HG03442 (cell line): ENCODE measurements around the gene PPP2R3B.
"Not testable (repeated sequence)": the region's sequence is repeated elsewhere in the genome, so short reads cannot be mapped to it uniquely, and the experiment has no call there.

ENCODE experiments used
- ATAC-seq: cut with Tn5 transposase; IDR thresholded peaks from one replicate; pipeline ENCODE4 v1.9.1; 2021; ENCODE audit warnings: mild to moderate bottlenecking, moderate library complexity; ENCODE audit not compliant: unreplicated experiment

The PPP2R3B gene

GRCh38 chrX:410296-410695 is 23.6 kb upstream of the PPP2R3B start:
- no peak for ATAC-seq

GRCh38 chrX:405149-405548 is 18.4 kb upstream of the PPP2R3B start:
- no peak for ATAC-seq

GRCh38 chrX:404656-405055 is 17.9 kb upstream of the PPP2R3B start:
- no peak for ATAC-seq

- ATAC-seq: no peak
These were observed 16.1 kb upstream of the PPP2R3B start for GRCh38 chrX:402857-403256.

GRCh38 chrX:400258-400657 is 13.6 kb upstream of the PPP2R3B start:
- no peak for ATAC-seq

GRCh38 chrX:397575-397974 is 10.9 kb upstream of the PPP2R3B start:
- no peak for ATAC-seq

GRCh38 chrX:394830-395229 is 8.1 kb upstream of the PPP2R3B start:
- ATAC-seq: no peak

GRCh38 chrX:392575-392846 is 5.8 kb upstream of the PPP2R3B start:
- ATAC-seq: no peak

- ATAC-seq: no peak
These were observed 5.2 kb upstream of the PPP2R3B start for GRCh38 chrX:391717-392574.

GRCh38 chrX:390459-390858 is 3.8 kb upstream of the PPP2R3B start:
- ATAC-seq: no peak

GRCh38 chrX:389021-389441 is 2.3 kb upstream of the PPP2R3B start:
- ATAC-seq: no peak

GRCh38 chrX:387729-388128 is 1.0 kb upstream of the PPP2R3B start:
- no peak for ATAC-seq

GRCh38 chrX:386239-386767 is 404 bp downstream of the PPP2R3B start:
- peak; percentile 26 for ATAC-seq

GRCh38 chrX:385736-386135 is 971 bp downstream of the PPP2R3B start:
- not testable (repeated sequence) for ATAC-seq

GRCh38 chrX:384861-385260 is 1.8 kb downstream of the PPP2R3B start:
- no peak for ATAC-seq

- ATAC-seq: no peak
These were observed 8.3 kb downstream of the PPP2R3B start for GRCh38 chrX:378443-378842.

- ATAC-seq: not testable (repeated sequence)
These were observed 10.5 kb downstream of the PPP2R3B start for GRCh38 chrX:376206-376605.

GRCh38 chrX:375181-376036 is 11.3 kb downstream of the PPP2R3B start:
- ATAC-seq: no peak

- no peak for ATAC-seq
These were observed 12.1 kb downstream of the PPP2R3B start for GRCh38 chrX:374596-374995.

- no peak for ATAC-seq
These were observed 12.9 kb downstream of the PPP2R3B start for GRCh38 chrX:373641-374471.
